Measurements from ENCODE around the gene PLCL1. TPM values are rescaled to one million over a fixed set of nuclear protein-coding genes. Genes with fewer than 3 reads are reported as not detected.

The PLCL1 gene
- total and polyA plus RNA-seq, 7 donors: 4.3 to 25.4 (median 12.6) TPM

GRCh38 chr2:198052741-198053140 lies 248.3 kb downstream of the PLCL1 start:
- 51 to 56% (median 55%) methylated on average over 2 of the region's 2 CpGs for WGBS, 3 donors
- Histone ChIP-seq H3K4me3 (no peak overlapping the region), H3K27me3 (ENCODE audit: insufficient read depth in 3 of 3, low read length in 2 of 3) (no peaks in the 10 kb centered on the region), H3K9me3 (no peaks in the 10 kb centered on the region), H3K27ac (peak overlapping the region; percentile 46), H3K36me3 (ENCODE audit: insufficient read depth in 1 of 2, low read depth in 1 of 2) (no peaks in the 10 kb centered on the region), H3K4me1 (peaks cover 24% of the 10 kb centered on the region)
- intact Hi-C loops (cut with DNase I): loop anchor here (5.0 to 10.0 kb wide), 3 partner anchors 75 to 250 kb away; partner anchors contain the start of gene PLCL1 (in 2 of the 2)
- ATAC-seq (peak; percentile 71 to 87 (median 84)), DNase-seq (no peak)
- no peak for TF ChIP-seq CTCF (IDR thresholded peaks at IDR 0.05)

GRCh38 chr2:198053148-198053547 lies 248.8 kb downstream of the PLCL1 start:
- WGBS, 3 donors: 84 to 89% (median 87%) methylated on average over 1 of the region's 1 CpG
- TF ChIP-seq CTCF (IDR thresholded peaks at IDR 0.05): no peak

GRCh38 chr2:198053776-198054175 lies 249.4 kb downstream of the PLCL1 start:
- no peak for TF ChIP-seq CTCF (IDR thresholded peaks at IDR 0.05)
- Histone ChIP-seq H3K36me3 (ENCODE audit: insufficient read depth in 1 of 2, low read depth in 1 of 2) (no peaks in the 10 kb centered on the region), H3K27ac (no peak overlapping the region), H3K9me3 (no peaks in the 10 kb centered on the region), H3K27me3 (ENCODE audit: insufficient read depth in 3 of 3, low read length in 2 of 3) (no peaks in the 10 kb centered on the region), H3K4me1 (peaks cover 24% of the 10 kb centered on the region), H3K4me3 (no peak overlapping the region)
- ATAC-seq (no peak), DNase-seq (no peak)
- intact Hi-C loops (cut with DNase I): loop anchor here (5.0 to 10.0 kb wide), 3 partner anchors 74 to 251 kb away; partner anchors contain the start of gene PLCL1 (in 2 of the 2)
- WGBS, 3 donors: 86 to 90% (median 87%) methylated on average over 1 of the region's 1 CpG

More at GRCh38 chr2:198053148-198053547, 248.8 kb downstream of the PLCL1 start:
- Histone ChIP-seq H3K9me3 (no peaks in the 10 kb centered on the region), H3K27ac (peak overlapping the region; percentile 46), H3K4me3 (no peak overlapping the region), H3K27me3 (ENCODE audit: insufficient read depth in 3 of 3, low read length in 2 of 3) (no peaks in the 10 kb centered on the region), H3K36me3 (ENCODE audit: insufficient read depth in 1 of 2, low read depth in 1 of 2) (no peaks in the 10 kb centered on the region), H3K4me1 (peaks cover 24% of the 10 kb centered on the region)
- DNase-seq: no peak
- intact Hi-C loops (cut with DNase I): loop anchor here (5.0 to 10.0 kb wide), 3 partner anchors 74 to 251 kb away; partner anchors contain the start of gene PLCL1 (in 2 of the 2)
- peak; percentile 35 to 55 (median 50) for ATAC-seq

GRCh38 chr2:198054299-198054698 lies 249.9 kb downstream of the PLCL1 start:
- intact Hi-C loops (cut with DNase I): loop anchor here (5.0 to 10.0 kb wide), 3 partner anchors 73 to 252 kb away; partner anchors contain the start of gene PLCL1 (in 2 of the 2)
- ATAC-seq (peak; percentile 57 to 78 (median 68)), DNase-seq (no peak)
- peak; percentile 50 for TF ChIP-seq CTCF (IDR thresholded peaks at IDR 0.05)
- Histone ChIP-seq H3K36me3 (ENCODE audit: insufficient read depth in 1 of 2, low read depth in 1 of 2) (no peaks in the 10 kb centered on the region), H3K27me3 (ENCODE audit: insufficient read depth in 3 of 3, low read length in 2 of 3) (no peaks in the 10 kb centered on the region), H3K4me3 (no peak overlapping the region), H3K4me1 (peaks cover 24% of the 10 kb centered on the region), H3K27ac (peak overlapping the region; percentile 23), H3K9me3 (no peaks in the 10 kb centered on the region)
- 68 to 73% (median 70%) methylated on average over 1 of the region's 1 CpG for WGBS, 3 donors

GRCh38 chr2:198055716-198056115 lies 251.3 kb downstream of the PLCL1 start:
- H3K4me1 ChIP-seq: peaks cover 33% of the 10 kb centered on the region
- no peaks in the 10 kb centered on the region for H3K9me3 ChIP-seq
- no peak for DNase-seq
- H3K27ac ChIP-seq: no peak overlapping the region
- ATAC-seq: no peak
- H3K36me3 ChIP-seq (ENCODE audit: insufficient read depth in 1 of 2, low read depth in 1 of 2): no peaks in the 10 kb centered on the region
- no peaks in the 10 kb centered on the region for H3K27me3 ChIP-seq (ENCODE audit: insufficient read depth in 3 of 3, low read length in 2 of 3)
- WGBS, 3 donors: 62 to 79% (median 66%) methylated on average over 2 of the region's 2 CpGs
- no peak for TF ChIP-seq CTCF (IDR thresholded peaks at IDR 0.05)
- H3K4me3 ChIP-seq: no peak overlapping the region
- intact Hi-C loops (cut with DNase I): loop anchor here in 1 of 2 donors (10.0 kb wide), 1 partner anchor 251 kb away; the partner anchor contains the start of gene PLCL1
